Activated CD8-positive, alpha-beta memory T cell treated with anti-CD3 and anti-CD28 coated beads, Interleukin-2, amount 50 U/mL, for 24 hours (primary cell): ENCODE data around the gene MAB21L4.

ENCODE experiments used
- DNase-seq: peaks from one replicate; pipeline ENCODE4 v3.0.0-alpha.2; 2020; ENCODE audit errors: extremely low read depth

MAB21L4 gene

GRCh38 chr2:240895656-240896388, at the start of gene MAB21L4:
MAB21L4 (minus strand) TSS chr2:240896156; CDS start chr2:240895997, 159 bp downstream.
- no peak for DNase-seq

DNA sequence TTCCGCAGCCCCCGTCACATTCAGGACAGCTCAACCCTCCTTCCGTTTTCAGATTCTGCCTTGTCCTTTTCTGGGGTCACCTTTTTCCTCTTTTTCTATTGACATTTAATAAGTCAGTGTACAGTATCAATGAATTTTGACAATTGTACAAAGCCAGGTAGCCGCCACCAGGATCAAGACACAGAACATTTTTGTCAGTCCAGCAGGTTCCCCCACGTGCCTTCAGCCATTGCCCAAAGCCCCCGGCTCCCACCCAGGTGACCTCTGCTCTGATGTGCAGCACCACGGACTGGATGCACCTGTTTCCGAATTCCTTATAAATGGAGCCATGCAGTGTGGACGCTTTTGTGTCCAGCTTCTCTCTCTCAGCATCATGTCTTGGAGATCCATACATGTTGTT, 40.1 kb upstream of the MAB21L4 start:
- DNase-seq, result no peak

- DNase-seq, result no peak
Measured at GRCh38 chr2:240935103-240935876, 39.3 kb upstream of the MAB21L4 start.

DNA sequence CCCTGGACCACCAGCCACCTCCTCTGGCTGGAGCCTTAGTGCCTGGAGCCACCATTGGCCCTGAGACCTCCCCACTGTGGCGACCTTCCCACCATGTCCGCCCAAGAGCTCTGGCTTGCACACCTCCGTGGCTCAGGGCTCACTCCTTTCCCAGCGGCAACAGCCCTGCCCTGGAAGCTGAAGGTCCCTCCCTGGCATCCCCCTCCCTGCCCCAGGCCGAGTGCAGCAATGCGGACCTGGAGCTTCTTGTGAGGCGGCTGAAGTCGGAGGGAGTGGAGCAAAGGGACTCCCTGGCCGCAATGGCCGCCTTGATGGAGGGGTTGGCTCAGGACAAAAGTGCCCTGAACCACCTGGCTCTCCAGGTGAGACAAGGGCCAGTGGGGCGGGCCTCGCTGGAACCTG, 38.7 kb upstream of the MAB21L4 start:
- no peak for DNase-seq

GRCh38 chr2:240933966-240934700, 38.2 kb upstream of the MAB21L4 start:
- no peak for DNase-seq

GRCh38 chr2:240933048-240933965, 37.4 kb upstream of the MAB21L4 start:
- DNase-seq, result no peak

DNA sequence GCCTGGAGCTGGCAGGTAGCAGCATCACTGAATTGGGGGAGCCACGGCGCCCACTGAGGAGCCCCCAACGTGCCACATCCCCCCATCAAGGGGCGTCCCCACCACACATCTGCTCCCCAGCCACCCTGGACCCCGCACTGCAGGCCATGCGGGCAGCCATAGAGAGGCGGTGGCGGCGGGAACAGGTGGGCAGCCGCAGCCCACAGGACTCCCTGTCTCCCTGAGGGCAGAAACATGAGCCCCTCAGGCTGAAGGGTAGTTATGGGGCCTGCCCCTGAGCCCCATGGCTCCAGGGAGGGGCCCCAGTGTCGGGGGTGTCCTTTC, 36.7 kb upstream of the MAB21L4 start:
- DNase-seq, result no peak

DNA sequence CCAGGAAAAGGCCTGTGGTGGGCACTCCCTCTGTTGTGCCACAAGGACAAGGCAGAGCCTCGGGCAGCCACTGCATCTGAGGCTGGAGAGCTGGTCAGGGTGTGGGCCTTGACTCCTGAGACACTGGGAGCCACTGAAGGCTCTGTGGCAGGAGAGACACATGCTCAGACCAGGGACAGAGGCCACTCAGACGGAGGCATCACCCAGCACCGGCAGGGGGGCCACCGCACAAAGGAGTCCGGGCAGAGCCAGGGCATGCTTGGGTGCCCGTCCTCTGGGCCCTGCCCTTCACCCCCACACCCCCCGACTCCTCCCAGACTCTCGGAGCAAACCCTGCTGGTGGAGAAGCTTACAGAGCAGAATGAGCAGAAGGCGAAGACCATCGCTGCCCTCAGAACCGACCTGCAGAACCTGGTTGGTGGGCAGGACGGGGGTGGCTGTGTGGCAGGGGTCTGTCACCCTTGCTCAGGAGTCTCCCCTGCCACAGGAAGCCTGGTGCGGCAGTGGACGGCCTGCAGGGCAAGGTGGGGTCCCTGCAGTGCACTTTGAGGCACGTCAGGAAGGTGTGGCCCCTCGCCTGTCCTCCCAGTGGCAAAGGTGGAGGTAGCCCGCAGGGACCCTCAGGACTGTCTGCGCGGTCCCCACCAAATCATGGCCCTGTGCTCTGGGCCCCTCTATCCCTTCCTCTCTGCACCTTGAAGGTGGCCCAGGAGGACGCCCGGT, 36.2 kb upstream of the MAB21L4 start:
- no peak for DNase-seq

GRCh38 chr2:240931319-240931949, 35.5 kb upstream of the MAB21L4 start:
- no peak for DNase-seq

GRCh38 chr2:240930631-240931318, 34.8 kb upstream of the MAB21L4 start:
- DNase-seq, result no peak

DNA sequence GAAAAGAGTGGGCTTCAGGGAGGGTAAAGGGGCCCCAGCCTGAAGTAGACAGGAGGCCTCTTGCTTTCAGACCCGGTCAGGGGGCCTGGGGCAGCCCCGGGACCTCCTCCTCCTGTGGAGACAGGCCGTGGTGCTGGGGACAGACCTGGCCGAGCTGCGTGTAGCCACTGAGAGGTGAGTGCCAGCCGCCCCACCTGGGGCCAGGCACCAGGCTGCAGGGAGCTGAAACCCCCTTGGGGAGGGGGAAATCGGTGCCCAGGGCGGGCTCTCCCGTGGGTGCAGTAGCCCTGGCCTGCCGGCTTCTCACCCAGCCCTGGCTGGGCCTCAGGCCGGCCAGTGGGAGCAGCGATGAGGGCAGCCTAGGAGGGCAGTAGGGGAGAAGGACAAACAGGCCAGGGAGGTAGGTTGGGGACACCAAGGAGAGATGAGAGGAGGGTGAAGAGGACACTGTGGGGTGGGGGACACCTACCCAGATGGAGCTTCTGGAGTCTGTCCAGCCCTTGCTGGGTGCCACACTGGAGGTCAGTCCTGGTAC, 34.2 kb upstream of the MAB21L4 start:
- no peak for DNase-seq

DNA sequence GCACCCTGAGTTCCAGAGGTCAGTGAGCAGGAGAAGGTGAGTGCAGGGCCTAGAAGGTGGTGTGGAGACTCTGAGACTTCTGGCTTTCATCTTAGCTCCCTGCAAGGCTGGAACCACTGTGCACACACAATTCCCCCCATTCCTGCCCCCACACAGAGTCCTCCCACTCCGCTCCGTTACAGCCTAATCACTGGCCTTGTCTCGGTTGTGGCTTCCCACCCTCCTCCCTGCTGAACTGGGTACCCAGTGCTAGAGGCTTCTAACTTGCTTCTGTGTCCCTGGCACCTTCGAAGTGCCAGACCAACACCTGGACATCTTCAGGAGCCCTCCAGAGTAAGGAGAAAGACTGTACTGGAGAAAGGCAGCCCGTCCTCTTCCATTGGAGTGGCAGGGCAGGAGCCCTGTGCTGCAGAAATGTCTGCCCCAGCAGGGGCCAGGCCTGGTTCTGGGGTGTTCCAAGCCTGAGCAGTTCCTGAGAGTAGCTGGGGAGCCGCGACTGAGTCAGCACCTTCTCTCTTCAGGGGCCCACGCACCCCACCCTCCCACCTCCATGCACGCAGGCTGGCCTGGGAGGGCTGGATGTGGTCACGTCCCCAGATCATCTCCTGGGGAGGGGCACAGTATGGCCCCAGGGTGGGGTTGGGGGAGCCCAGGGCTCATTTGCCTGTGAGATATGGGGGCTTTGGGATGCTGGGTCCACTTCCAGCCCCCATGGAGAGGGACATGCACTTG, 33.6 kb upstream of the MAB21L4 start:
- no peak for DNase-seq

DNA sequence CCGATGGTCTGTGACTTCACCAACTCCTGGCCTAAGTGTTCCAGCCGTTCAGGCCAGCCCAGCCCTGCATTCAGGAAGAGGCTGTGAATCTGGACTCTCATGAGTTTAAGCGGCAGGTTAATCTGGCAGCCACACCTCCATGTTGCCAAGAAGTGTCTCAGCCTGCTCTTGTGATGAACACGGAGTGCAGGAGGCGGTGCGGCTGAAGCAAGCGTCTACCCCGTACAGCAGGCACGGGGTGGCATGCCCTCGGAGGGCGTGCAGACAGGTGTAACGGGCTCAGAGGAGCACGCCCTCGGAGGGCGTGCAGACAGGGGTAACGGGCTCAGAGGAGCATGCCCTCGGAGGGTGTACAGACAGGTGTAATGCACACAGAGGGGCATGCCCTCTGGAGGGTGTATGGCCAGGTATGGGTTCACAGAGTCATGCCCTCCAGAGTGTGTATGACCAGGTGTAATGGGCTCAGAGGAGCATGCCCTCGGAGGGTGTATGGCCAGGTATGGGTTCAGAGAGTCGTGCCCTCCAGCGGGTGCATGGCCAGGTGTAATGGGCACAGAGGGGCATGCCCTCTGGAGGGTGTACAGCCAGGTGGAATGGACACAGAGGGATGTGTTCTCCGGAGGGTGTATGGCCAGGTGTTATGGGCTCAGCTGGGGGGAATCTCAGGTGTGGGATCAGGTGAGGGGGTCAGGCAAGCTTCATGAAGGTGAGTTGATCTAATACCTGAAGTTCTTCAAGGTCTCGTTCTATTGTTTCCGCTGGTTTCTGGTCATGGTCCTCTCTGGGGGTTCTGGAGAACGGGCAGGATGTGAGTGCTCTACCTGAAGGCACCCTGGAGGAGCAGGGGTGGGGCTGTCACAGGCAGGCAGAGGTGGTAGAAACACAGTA, 32.8 kb upstream of the MAB21L4 start:
- no peak for DNase-seq

DNA sequence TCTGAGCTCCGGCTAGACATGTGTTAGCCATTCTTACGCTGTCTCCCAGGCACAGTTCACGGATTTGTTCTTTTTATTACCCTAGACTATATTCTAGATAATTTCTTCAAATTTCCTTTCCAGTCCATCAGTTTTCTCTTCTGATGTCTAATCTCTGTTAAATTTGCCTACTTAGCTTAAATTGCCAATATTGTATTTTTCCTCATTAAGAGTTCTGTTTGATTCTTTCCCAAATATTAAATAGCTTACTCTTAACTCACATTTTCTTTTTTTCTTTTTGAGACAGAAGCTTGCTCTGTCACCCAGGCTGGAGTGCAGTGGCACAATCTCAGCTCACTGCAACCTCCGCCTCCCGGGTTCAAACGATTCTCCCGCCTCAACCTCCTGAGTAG, 31.4 kb upstream of the MAB21L4 start:
- no peak for DNase-seq

DNA sequence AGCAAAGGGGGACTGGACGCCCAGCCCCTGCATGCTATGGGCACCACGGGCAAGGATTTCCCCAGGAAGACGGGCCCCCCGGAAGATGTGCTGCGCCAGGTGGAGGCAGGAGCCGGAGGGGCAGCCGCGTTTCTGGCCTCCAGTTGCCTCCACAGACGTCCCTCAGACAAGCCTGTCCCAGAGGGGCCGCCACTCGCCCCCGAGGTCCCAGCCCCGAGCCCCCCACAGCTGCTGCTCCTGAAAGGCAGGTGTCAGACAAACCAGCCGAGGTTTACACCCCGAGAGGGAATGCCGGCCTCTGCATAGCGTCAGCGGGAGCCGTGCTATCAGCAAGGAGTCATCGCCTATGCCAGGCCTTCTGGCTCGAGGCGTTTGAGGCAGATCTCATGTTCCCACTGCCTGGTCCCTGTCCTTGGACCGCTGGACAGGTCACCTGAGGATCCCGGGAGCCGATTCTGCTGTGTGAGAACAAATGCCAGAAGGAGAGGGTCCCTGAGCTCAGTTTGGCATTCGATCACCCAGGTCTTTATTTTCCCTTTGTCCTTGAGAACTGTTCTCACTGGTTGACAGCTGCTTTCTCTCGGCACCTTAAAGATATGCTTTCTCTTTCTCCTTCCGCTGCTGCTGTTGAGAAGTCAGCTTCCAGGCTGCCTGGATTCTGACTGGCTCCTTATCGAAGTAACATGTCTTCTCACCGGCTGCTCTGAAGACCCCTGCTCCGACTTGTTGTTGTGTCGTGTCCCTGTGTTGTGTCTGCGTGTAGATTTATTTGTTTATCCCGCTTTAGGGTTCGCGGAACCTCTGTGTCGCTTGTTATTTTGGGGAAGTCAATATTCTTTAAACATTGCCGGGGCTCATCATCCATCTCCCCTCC, 30.8 kb upstream of the MAB21L4 start:
- no peak for DNase-seq

DNA sequence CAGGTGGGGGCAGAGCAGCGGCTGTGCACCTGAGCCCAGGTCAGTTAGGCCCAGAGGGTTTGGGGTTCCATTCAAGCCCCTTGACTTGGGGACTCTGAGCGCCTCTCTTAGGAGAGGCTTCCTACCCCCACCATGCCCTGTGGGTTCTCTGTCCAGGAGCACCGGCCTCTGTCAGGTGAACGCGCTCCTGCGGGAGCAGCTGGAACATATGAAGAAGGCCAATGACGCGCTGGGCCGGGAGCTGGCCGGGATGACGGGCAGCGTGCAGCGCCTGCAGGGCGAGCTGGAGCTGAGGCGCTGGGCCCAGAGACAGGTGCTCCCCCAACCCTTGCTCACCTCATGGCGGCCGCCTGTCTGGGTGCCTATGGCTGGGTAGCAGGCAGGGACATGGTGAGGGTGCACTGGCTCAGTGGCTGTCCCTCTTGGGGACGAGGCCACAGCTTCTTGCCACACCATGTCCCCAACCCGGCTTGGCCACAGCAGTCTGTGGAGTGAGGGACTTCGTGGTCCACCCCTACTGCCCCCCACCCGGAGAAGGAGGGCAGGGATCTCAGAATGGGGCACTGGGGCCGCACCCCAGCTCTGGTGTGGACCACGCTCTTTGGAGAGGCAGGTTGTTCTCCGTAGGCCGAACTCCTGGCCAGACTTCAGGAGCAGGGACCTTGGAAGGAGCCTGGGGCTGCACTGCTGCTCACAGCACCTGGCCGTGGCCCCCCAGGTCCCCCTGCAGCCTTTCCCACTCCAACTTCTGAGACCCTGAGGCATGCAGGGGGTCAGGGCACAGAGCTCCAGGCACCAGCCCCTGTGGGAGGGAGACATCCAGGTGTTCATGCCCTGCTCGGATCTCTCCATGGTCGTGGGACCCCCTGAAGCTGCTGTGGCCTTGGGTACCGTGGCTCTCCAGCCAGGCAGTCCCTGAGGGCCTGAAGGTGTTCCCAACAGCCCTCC, 29.9 kb upstream of the MAB21L4 start:
- no peak for DNase-seq
